ENCODE measurements around the gene GAREM1. TPM values are rescaled to one million over a fixed set of nuclear protein-coding genes. Genes with fewer than 3 reads are reported as not detected.

Gene GAREM1
- total RNA-seq, 1 experiment from 2014 or later: 7.0 TPM

DNA sequence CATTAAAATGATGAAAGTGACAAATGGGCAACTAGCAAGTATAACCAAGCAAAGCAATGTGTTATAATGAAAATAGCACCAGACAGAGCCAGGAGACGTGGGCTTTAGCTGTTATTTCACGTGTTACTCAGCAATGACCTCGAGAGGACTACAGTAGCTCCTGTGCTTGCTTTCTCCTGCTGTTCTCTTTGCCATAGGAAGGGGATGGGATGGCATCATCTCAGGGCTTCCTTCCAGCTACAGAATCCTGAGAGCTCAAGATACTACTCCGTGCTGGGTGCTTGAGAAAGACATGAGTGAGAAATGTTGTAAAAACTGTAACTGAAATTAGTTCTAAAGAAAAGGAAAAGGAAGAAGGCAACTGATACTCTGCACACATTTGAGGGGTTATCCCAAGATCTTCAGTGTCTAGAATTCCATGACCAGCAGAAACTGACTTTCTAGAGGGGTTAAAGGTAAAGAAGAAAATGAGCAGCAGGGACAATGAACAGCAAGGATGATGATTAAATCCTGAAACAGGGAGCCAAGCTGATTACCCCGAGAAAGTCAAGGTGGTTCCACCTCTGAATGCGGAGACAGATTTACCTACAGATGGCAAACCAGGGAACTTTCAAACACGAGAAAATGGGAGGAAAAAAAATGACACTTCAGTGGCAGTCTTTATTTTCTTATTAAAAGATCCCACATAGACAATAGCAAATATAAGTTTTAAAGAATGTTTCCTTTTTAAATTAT lies 33.4 kb downstream of the GAREM1 start (continued):
- TF ChIP-seq, protein P1, sequence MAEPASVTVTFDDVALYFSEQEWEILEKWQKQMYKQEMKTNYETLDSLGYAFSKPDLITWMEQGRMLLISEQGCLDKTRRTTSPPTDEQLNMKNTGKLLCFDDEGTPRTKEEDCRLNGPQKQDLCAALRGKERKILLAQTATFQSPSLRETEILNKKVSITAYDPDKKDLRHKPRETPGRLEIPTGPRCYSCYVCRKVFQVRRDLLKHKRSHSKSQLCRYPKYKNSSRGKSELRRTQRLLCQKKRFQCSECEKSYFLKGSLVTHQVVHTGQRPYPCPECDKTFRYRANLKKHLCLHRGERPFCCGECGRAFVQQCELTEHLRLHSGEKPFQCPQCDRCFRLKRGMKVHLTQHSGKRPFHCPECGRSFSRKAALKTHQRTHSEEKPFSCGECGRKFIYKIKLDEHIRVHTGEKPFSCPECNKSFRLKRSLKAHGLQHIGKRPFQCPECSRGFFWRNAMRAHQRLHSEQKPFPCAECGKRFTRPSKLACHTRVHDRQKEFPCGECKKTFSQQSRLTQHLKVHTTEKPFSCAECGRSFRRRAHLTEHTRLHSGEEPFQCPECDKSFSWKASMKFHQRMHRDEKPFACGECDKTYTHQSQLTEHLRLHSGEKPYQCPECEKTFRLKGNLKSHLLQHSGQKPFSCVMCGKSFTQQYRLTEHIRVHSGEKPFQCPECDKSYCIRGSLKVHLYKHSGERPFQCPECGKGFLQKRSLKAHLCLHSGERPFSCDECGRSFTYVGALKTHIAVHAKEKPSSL (CRISPR knock-in tag; conservative IDR thresholded peaks at IDR 0.05): no peak
- TF ChIP-seq STAT6 (CRISPR knock-in tag; conservative IDR thresholded peaks at IDR 0.05; ENCODE audit: low read depth) (no peak), KAT7 (CRISPR knock-in tag; IDR thresholded peaks at IDR 0.05; ENCODE audit: borderline replicate concordance) (no peak), ZNF138 (CRISPR knock-in tag; conservative IDR thresholded peaks at IDR 0.05) (no peak), HMGA2 (CRISPR knock-in tag; IDR thresholded peaks at IDR 0.05) (no peak)

DNA sequence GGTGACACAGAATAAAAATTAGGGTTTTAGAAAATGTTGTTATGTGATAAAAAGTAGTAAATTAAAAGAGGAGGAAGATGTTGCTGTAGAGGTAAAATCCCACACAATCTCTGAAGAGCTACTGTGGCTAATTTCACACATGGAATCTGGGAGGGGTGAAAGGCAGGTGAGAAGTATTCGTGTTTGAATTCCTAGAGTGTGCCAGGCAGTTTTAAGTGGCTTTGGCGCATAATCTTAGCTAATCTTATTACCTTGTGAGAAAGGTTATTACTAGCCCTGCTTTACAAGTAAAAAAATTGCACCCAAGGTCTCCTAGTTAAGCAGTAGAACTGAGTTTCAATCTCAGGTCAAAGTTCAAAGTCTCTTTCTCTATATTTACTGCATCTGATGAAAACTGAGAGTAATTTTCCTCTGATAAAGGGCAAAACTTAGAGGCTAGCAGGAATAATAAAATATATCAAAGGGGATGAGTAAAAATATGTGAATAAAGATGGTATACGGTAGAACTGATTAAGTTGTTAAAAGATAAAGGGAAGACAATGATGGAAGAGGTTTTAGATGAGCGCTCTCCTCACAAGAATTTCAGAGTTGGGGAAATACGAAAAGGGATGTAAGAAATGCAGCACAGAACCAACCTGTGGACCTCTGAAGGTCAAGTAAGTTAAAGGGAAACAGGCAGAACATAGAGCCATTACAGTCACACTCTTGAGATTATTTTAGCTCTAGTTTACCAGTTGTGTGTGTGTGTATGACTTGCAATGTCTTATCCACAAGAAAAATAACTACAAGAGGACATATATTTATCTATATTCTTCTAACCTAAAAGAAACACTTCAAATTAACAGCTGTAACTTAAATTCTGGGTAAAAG lies 34.8 kb downstream of the GAREM1 start:
- no peak overlapping the region for H3K27ac Mint-ChIP-seq
- ChIA-PET CTCF (interaction anchor here (1.3 to 1.8 kb wide), 2 partner anchors 35 to 278 kb away, joined by 3 to 5 read pairs; partner anchors contain the start of gene GAREM1), POLR2A (no interaction called here)

GRCh38 chr18:32431753-32432152 lies 38.9 kb downstream of the GAREM1 start:
- no peak for ATAC-seq
- TF ChIP-seq GRHL2 (CRISPR knock-in tag; IDR thresholded peaks at IDR 0.05; ENCODE audit: insufficient replicate concordance, severe bottlenecking) (no peak), NFATC4 (CRISPR knock-in tag; IDR thresholded peaks at IDR 0.05) (no peak), ARID4B (CRISPR knock-in tag; IDR thresholded peaks at IDR 0.05; ENCODE audit: borderline replicate concordance) (no peak), ZNF263 (CRISPR knock-in tag; IDR thresholded peaks at IDR 0.05; ENCODE audit: low read depth) (no peak)
- Mint-ChIP-seq H3K4me3 (no peak overlapping the region), H3K4me1 (peaks cover 37% of the 10 kb centered on the region), H3K27me3 (ENCODE audit: low read depth) (no peaks in the 10 kb centered on the region), H3K9me3 (peaks cover 5% of the 10 kb centered on the region), H3K36me3 (peaks cover 7% of the 10 kb centered on the region), H3K27ac (no peak overlapping the region)
- ChIA-PET CTCF (no interaction called here), POLR2A (no interaction called here)
- no peak for DNase-seq (ENCODE audit: low spot score)

More for the DNA sequence above, 34.8 kb downstream of the GAREM1 start:
- H3K4me3 Mint-ChIP-seq: no peak overlapping the region
- no peaks in the 10 kb centered on the region for H3K27me3 Mint-ChIP-seq (ENCODE audit: low read depth)
- peaks cover 6% of the 10 kb centered on the region for H3K36me3 Mint-ChIP-seq
- peaks cover 9% of the 10 kb centered on the region for H3K4me1 Mint-ChIP-seq
- TF ChIP-seq, protein P2, sequence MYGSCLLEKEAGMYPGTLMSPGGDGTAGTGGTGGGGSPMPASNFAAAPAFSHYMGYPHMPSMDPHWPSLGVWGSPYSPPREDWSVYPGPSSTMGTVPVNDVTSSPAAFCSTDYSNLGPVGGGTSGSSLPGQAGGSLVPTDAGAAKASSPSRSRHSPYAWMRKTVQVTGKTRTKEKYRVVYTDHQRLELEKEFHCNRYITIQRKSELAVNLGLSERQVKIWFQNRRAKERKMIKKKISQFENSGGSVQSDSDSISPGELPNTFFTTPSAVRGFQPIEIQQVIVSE (CRISPR knock-in tag; IDR thresholded peaks at IDR 0.05; ENCODE audit: borderline replicate concordance): no peak
- TF ChIP-seq ZBTB21 (CRISPR knock-in tag; IDR thresholded peaks at IDR 0.05; ENCODE audit: borderline replicate concordance): no peak
- TF ChIP-seq, protein P3, sequence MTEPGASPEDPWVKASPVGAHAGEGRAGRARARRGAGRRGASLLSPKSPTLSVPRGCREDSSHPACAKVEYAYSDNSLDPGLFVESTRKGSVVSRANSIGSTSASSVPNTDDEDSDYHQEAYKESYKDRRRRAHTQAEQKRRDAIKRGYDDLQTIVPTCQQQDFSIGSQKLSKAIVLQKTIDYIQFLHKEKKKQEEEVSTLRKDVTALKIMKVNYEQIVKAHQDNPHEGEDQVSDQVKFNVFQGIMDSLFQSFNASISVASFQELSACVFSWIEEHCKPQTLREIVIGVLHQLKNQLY (CRISPR knock-in tag; IDR thresholded peaks at IDR 0.05): no peak
- peaks cover 5% of the 10 kb centered on the region for H3K9me3 Mint-ChIP-seq
- ATAC-seq: no peak
- no peak for DNase-seq (ENCODE audit: low spot score)
